Measurements from ENCODE around the gene AXIN1. TPM values are rescaled to one million over a fixed set of nuclear protein-coding genes. Genes with fewer than 3 reads are reported as not detected.
A peak's percentile ranks its signal among the peaks of the same experiment; 100 is the strongest.

Gene AXIN1
- total RNA-seq, 4 donors from 2014 or later = 37.9 to 45.7 (median 40.6) TPM

DNA sequence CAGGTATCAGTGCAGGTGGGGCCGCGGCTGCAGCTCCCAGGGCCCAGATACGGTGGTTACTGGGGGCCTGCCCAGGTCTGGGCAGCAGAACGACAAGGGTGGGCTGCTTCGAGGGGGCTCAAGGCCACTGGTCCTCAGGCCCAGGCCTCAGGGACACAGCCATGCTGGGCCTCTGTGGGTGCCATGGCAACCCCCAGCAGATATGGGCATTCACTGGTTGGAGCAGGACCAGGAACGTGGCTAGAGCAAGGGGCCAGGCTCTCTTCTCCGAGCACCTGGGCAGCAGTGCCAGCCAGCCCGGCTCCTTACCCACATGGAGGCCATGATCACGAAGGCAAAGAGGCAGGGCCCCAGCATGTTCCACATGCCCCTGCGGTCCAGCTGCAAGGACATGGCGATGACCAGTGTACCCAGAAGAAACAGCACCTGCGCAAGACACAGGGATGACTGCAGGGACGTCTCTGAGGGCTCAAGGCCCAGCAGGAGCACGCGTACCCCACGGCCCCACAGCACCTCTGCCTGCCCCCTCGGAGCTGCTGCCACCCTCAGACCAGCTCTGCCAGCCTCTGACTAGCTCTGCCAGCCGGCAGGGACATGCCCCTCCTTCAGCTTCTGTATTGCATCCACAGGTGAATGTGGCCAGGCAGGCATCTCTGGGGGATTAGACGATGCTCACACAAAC lies 19.9 kb upstream of the AXIN1 start:
- TF ChIP-seq POLR2A (IDR thresholded peaks at IDR 0.05) = no peak
- TF ChIP-seq, protein P1, sequence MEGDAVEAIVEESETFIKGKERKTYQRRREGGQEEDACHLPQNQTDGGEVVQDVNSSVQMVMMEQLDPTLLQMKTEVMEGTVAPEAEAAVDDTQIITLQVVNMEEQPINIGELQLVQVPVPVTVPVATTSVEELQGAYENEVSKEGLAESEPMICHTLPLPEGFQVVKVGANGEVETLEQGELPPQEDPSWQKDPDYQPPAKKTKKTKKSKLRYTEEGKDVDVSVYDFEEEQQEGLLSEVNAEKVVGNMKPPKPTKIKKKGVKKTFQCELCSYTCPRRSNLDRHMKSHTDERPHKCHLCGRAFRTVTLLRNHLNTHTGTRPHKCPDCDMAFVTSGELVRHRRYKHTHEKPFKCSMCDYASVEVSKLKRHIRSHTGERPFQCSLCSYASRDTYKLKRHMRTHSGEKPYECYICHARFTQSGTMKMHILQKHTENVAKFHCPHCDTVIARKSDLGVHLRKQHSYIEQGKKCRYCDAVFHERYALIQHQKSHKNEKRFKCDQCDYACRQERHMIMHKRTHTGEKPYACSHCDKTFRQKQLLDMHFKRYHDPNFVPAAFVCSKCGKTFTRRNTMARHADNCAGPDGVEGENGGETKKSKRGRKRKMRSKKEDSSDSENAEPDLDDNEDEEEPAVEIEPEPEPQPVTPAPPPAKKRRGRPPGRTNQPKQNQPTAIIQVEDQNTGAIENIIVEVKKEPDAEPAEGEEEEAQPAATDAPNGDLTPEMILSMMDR (IDR thresholded peaks at IDR 0.05) = no peak

DNA sequence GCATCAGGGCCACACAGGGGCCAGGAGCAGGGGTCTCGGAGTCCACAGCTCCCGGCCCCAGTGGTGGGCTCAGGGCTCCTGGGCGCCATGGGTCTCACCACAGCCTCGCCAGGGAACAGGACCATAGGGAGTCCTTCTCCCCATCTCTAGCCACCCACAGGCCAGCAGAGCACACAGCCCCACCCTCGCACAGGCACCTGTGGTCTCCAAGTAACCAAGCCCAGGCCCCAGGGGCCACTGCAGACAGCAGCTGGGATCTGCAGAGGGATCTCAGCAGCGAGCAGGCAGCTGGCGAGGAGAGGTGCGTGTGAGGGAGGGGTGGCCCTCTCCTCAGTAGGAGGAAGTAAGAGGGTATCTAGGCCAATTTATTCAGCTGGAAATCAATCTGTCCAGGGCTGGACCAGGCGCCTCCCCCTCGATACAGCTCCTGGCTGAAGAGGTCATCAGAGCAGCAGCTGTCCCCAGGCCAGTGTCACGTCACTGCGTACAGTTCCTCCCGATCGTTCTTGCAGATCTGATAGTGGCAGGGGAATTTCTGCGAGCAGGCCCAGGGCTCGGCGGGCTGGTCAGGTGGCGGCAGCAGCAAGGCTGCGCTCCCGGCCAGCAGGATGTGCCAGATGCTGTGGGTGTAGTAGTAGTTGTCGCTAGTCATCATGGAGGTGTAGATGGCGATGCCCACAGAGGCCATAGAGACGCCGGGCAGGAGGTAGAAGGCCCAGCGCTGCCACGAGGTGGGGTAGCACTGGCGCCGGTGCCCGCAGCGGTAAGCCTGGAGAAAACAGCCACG lies 19.2 kb upstream of the AXIN1 start:
- DNase-seq (ENCODE audit: low spot score in 2 of 2) = no peak
- no peak for TF ChIP-seq POLR2A (IDR thresholded peaks at IDR 0.05)
- TF ChIP-seq, protein P1 (IDR thresholded peaks at IDR 0.05) = no peak
- H3K4me3 ChIP-seq (ENCODE audit: low read depth, poor library complexity, severe bottlenecking) = no peak overlapping the region
- 83 to 85% methylated on average over 27 to 29 of the region's 31 CpGs for WGBS, 2 donors
- intact Hi-C loops (cut with DNase I; ENCODE audit: low total_unique reads) = no loop called here

More for the DNA sequence above, 19.9 kb upstream of the AXIN1 start:
- WGBS, 2 donors = 83 to 85% methylated on average over 7 to 8 of the region's 19 CpGs
- intact Hi-C loops (cut with DNase I; ENCODE audit: low total_unique reads) = no loop called here
- no peak overlapping the region for H3K4me3 ChIP-seq (ENCODE audit: low read depth, poor library complexity, severe bottlenecking)
- DNase-seq (ENCODE audit: low spot score in 2 of 2) = no peak

GRCh38 chr16:370979-371514 lies 18.5 kb upstream of the AXIN1 start:
- no peak for DNase-seq (ENCODE audit: low spot score in 2 of 2)
- no peak overlapping the region for H3K4me3 ChIP-seq (ENCODE audit: low read depth, poor library complexity, severe bottlenecking)
- TF ChIP-seq, protein P1 (IDR thresholded peaks at IDR 0.05) = no peak
- TF ChIP-seq POLR2A (IDR thresholded peaks at IDR 0.05) = no peak
- intact Hi-C loops (cut with DNase I; ENCODE audit: low total_unique reads) = no loop called here
- 47 to 60% methylated on average over 10 of the region's 10 CpGs for WGBS, 2 donors

DNA sequence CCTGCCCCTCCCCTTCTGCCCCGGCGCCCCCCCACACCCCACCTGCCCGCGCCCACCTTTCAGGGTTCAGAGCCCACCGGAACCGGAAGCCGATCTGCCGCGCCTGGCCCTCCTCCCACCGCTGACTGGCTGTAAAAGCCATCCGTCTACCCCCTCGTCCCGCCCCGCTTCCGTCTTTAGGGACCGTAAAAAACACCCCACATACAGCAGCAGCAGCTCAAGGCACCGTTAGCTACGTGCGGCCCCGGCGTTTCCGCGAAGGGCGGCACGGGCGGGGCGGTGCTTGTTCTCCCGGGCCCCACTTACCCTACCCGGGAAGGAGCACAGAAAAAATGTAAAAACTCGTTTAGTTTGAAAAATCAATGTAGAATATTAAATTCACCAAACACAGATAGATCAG lies 17.9 kb upstream of the AXIN1 start, which contains the start of gene MRPL28:
MRPL28 (minus strand) TSS at position 96 of the 400 bp plus-strand sequence. CDS start 320 bp downstream, outside the sequence.
- TF ChIP-seq, protein P1 (IDR thresholded peaks at IDR 0.05) = no peak
- no peak for TF ChIP-seq POLR2A (IDR thresholded peaks at IDR 0.05)
- WGBS, 2 donors = 0% methylated on average over 20 of the region's 30 CpGs
- intact Hi-C loops (cut with DNase I; ENCODE audit: low total_unique reads) = no loop called here
- H3K4me3 ChIP-seq (ENCODE audit: low read depth, poor library complexity, severe bottlenecking) = no peak within 1 kb of the TSS
- peak; percentile 93 to 99 for DNase-seq (ENCODE audit: low spot score in 2 of 2)

GRCh38 chr16:369866-370436 lies 17.4 kb upstream of the AXIN1 start:
- no peak overlapping the region for H3K4me3 ChIP-seq (ENCODE audit: low read depth, poor library complexity, severe bottlenecking)
- intact Hi-C loops (cut with DNase I; ENCODE audit: low total_unique reads) = no loop called here
- no peak for TF ChIP-seq POLR2A (IDR thresholded peaks at IDR 0.05)
- TF ChIP-seq, protein P1 (IDR thresholded peaks at IDR 0.05) = no peak
- no peak for DNase-seq (ENCODE audit: low spot score in 2 of 2)
- WGBS, 2 donors = 48 to 52% methylated on average over 15 to 30 of the region's 44 CpGs
